H9 (cell line): ENCODE measurements around the gene CDC14A. TPM values are rescaled to one million over a fixed set of nuclear protein-coding genes. Genes with fewer than 3 reads are reported as not detected.

Experiments
- DNase-seq: peaks from one replicate; pipeline ENCODE4 v3.0.0-alpha.2; 2017
- H2AFZ ChIP-seq: one replicate; pipeline ENCODE4 v1.6.1; 2013; ENCODE audit warnings: mild to moderate bottlenecking, low read length, control low read depth, moderate library complexity
- H2AK5ac ChIP-seq: 2 replicates; pipeline ENCODE4 v1.6.1; 2013; ENCODE audit warnings: low read length, control low read depth, mixed read lengths; ENCODE audit not compliant: insufficient read length
- H2BK120ac ChIP-seq: one replicate; pipeline ENCODE4 v1.6.1; 2013; ENCODE audit warnings: low read depth, mild to moderate bottlenecking, low read length, control low read depth, inconsistent platforms; ENCODE audit not compliant: poor library complexity, severe bottlenecking
- H2BK12ac ChIP-seq: 2 replicates; pipeline ENCODE4 v1.6.1; 2013; ENCODE audit warnings: low read length, control low read depth, mixed read lengths, low read depth; ENCODE audit not compliant: insufficient read length
- H2BK15ac ChIP-seq: 2 replicates; pipeline ENCODE4 v1.6.1; 2013; ENCODE audit warnings: low read depth, low read length, control low read depth
- H2BK20ac ChIP-seq: one replicate; pipeline ENCODE4 v1.6.1; 2013; ENCODE audit warnings: low read depth, mild to moderate bottlenecking, low read length, control low read depth, inconsistent platforms; ENCODE audit not compliant: poor library complexity, severe bottlenecking
- H2BK5ac ChIP-seq: 2 replicates; pipeline ENCODE4 v1.6.1; 2013; ENCODE audit warnings: low read length, control low read depth, mixed read lengths; ENCODE audit not compliant: insufficient read length
- H3K14ac ChIP-seq: 2 replicates; pipeline ENCODE4 v1.6.1; 2013; ENCODE audit warnings: low read length, control low read depth; ENCODE audit not compliant: insufficient read depth
- H3K18ac ChIP-seq: 2 replicates; pipeline ENCODE4 v1.6.1; 2013; ENCODE audit warnings: low read depth, mild to moderate bottlenecking, mixed read lengths, low read length, control low read depth; ENCODE audit not compliant: insufficient read length
- H3K23ac ChIP-seq: 2 replicates; pipeline ENCODE4 v1.6.1; 2013; ENCODE audit warnings: low read length, control low read depth, mixed read lengths, low read depth; ENCODE audit not compliant: insufficient read length
- H3K23me2 ChIP-seq: 2 replicates; pipeline ENCODE4 v1.6.1; 2013; ENCODE audit warnings: low read depth, mild to moderate bottlenecking, mixed read lengths, low read length, control low read depth; ENCODE audit not compliant: insufficient read length, poor library complexity, severe bottlenecking
- H3K27ac ChIP-seq: 2 replicates; pipeline ENCODE4 v1.5.1; 2013; ENCODE audit warnings: low read length, control low read depth, mixed read lengths, low read depth; ENCODE audit not compliant: insufficient read length
- H3K27me3 ChIP-seq: 2 replicates; pipeline ENCODE4 v1.6.1; 2013; ENCODE audit warnings: low read length, control low read depth, inconsistent platforms; ENCODE audit not compliant: insufficient read depth
- H3K4ac ChIP-seq: 2 replicates; pipeline ENCODE4 v1.6.1; 2013; ENCODE audit warnings: low read depth, mild to moderate bottlenecking, control low read depth, inconsistent platforms, low read length, moderate library complexity
- H3K4me1 ChIP-seq: 2 replicates; pipeline ENCODE4 v1.6.1; 2013; ENCODE audit warnings: low read length, control low read depth, inconsistent platforms; ENCODE audit not compliant: insufficient read depth
- H3K4me2 ChIP-seq: 2 replicates; pipeline ENCODE4 v1.6.1; 2013; ENCODE audit warnings: low read length, control low read depth, mixed read lengths; ENCODE audit not compliant: insufficient read length, insufficient read depth
- H3K56ac ChIP-seq: 2 replicates; pipeline ENCODE4 v1.6.1; 2013; ENCODE audit warnings: low read depth, mild to moderate bottlenecking, mixed read lengths, low read length, control low read depth; ENCODE audit not compliant: insufficient read length
- H3K79me1 ChIP-seq: 2 replicates; pipeline ENCODE4 v1.6.1; 2013; ENCODE audit warnings: low read depth, mild to moderate bottlenecking, moderate library complexity, low read length, control low read depth, inconsistent platforms; ENCODE audit not compliant: insufficient read depth, poor library complexity, severe bottlenecking
- H3K79me2 ChIP-seq: 2 replicates; pipeline ENCODE4 v1.6.1; 2013; ENCODE audit warnings: low read length, control low read depth, inconsistent platforms; ENCODE audit not compliant: insufficient read depth
- H3K9ac ChIP-seq: 2 replicates; pipeline ENCODE4 v1.6.1; 2013; ENCODE audit warnings: low read length, control low read depth, mixed read lengths; ENCODE audit not compliant: insufficient read length; ENCODE audit errors: extremely low read depth
- H3K9me3 ChIP-seq: one replicate; pipeline ENCODE4 v1.6.1; 2013; ENCODE audit warnings: low read depth, low read length, inconsistent platforms; ENCODE audit not compliant: control insufficient read depth
- H3T11ph ChIP-seq: one replicate; pipeline ENCODE4 v1.6.1; 2013; ENCODE audit warnings: mild to moderate bottlenecking, low read length, control low read depth, inconsistent platforms
- H4K20me1 ChIP-seq: one replicate; pipeline ENCODE4 v1.6.1; 2013; ENCODE audit not compliant: control insufficient read depth, insufficient read length, insufficient read depth
- H4K5ac ChIP-seq: 2 replicates; pipeline ENCODE4 v1.6.1; 2013; ENCODE audit warnings: low read depth, mild to moderate bottlenecking, mixed read lengths, low read length, control low read depth; ENCODE audit not compliant: insufficient read length
- H4K8ac ChIP-seq: replicated peaks from 2 replicates; pipeline ENCODE4 v1.6.1; 2013; ENCODE audit warnings: low read length, control low read depth, mixed read lengths, low read depth; ENCODE audit not compliant: insufficient read length
- H4K91ac ChIP-seq: 2 replicates; pipeline ENCODE4 v1.6.1; 2013; ENCODE audit warnings: low read depth, mild to moderate bottlenecking, moderate library complexity, mixed read lengths, low read length, control low read depth; ENCODE audit not compliant: insufficient read length
- H3K27ac Mint-ChIP-seq, 3 experiments: 2 replicates in 2 of 3; 3 replicates in 1 of 3; pipeline ENCODE4 v1.8.0; 2020 to 2021; ENCODE audit warnings: mixed read lengths in 3 of 3, mild to moderate bottlenecking in 1 of 3, moderate library complexity in 1 of 3
- H3K27me3 Mint-ChIP-seq: 2 replicates; pipeline ENCODE4 v1.8.0; 2021; ENCODE audit warnings: low read depth, mild to moderate bottlenecking, moderate library complexity, mixed read lengths
- H3K36me3 Mint-ChIP-seq, 3 experiments: 2 replicates in 2 of 3; 3 replicates in 1 of 3; pipeline ENCODE4 v1.8.0; 2020 to 2021; ENCODE audit warnings: low read depth in 3 of 3, mixed read lengths in 3 of 3; ENCODE audit not compliant: insufficient read depth in 1 of 3
- H3K4me1 Mint-ChIP-seq, 2 experiments: 2 replicates each; pipeline ENCODE4 v1.8.0; 2020; ENCODE audit warnings: mixed read lengths in 2 of 2
- H3K4me3 Mint-ChIP-seq, 2 experiments: 2 replicates in 1 of 2; 3 replicates in 1 of 2; pipeline ENCODE4 v1.8.0; 2020 to 2021; ENCODE audit warnings: mild to moderate bottlenecking in 2 of 2, mixed read lengths in 2 of 2, moderate library complexity in 1 of 2
- H3K9me3 Mint-ChIP-seq, 2 experiments: 2 replicates in 1 of 2; 3 replicates in 1 of 2; pipeline ENCODE4 v1.8.0; 2020; ENCODE audit warnings: mild to moderate bottlenecking in 2 of 2, mixed read lengths in 2 of 2, moderate library complexity in 1 of 2
- CTCF ChIP-seq: fragments of 200-600 bp; sonication (generic); conservative IDR thresholded peaks from 3 replicates; pipeline ENCODE4 v1.8.0; 2021; ENCODE audit warnings: antibody characterized with exemption, mild to moderate bottlenecking
- WGBS: extraction: QIAGEN DNeasy Blood & Tissue Kit; methylation state at CpG from one replicate; pipeline ENCODE4 v1.1.7; 2013; ENCODE audit warnings: missing lambda C conversion rate, low lambda C conversion rate, mixed read lengths; ENCODE audit not compliant: insufficient read length; ENCODE audit errors: extremely low coverage; 5-methylcytosine and 5-hydroxymethylcytosine counted together
- total RNA-seq: library from RNA; stranded (reverse); gene quantifications from 2 replicates; pipeline ENCODE4 v1.2.1, GENCODE V29; 2021

CDC14A gene
- total RNA-seq, 1 experiment from 2014 or later = 8.9 TPM

- no peak overlapping the region for H2AK5ac ChIP-seq
- Mint-ChIP-seq H3K9me3 (no peaks in the 10 kb centered on the region), H3K4me3 (no peak overlapping the region), H3K27me3 (no peaks in the 10 kb centered on the region), H3K36me3 (peaks cover 10 to 25% (median 18%) of the 10 kb centered on the region in 3 experiments; a peak in 6 of 7 replicates), H3K4me1 (0 out of 4 replicates have a peak, but pooled peaks cover 3% of the 10 kb centered on the region in 2 experiments), H3K27ac (peak overlapping the region in 1 of 3 experiments; percentile 46; a peak in 1 of 7 replicates)
- H2BK120ac ChIP-seq = no peak overlapping the region
- H3K23me2 ChIP-seq = no peaks in the 10 kb centered on the region
- H2BK5ac ChIP-seq = no peak overlapping the region
- no peaks in the 10 kb centered on the region for H3K27me3 ChIP-seq
- no peak overlapping the region for H4K8ac ChIP-seq
- H3K79me1 ChIP-seq = no peaks in the 10 kb centered on the region
- DNase-seq = no peak
- H3K27ac ChIP-seq = no peak overlapping the region
- no peaks in the 10 kb centered on the region for H3K79me2 ChIP-seq
- no peak overlapping the region for H3K4ac ChIP-seq
- no peak overlapping the region for H2BK20ac ChIP-seq
- H3K18ac ChIP-seq = no peak overlapping the region
- no peaks in the 10 kb centered on the region for H4K20me1 ChIP-seq
- H2AFZ ChIP-seq = no peak overlapping the region
- H3K9ac ChIP-seq = no peak overlapping the region
- no peak overlapping the region for H4K91ac ChIP-seq
- no peaks in the 10 kb centered on the region for H3K9me3 ChIP-seq
- no peak overlapping the region for H3K56ac ChIP-seq
- no peak overlapping the region for H2BK12ac ChIP-seq
- H4K5ac ChIP-seq = no peak overlapping the region
- TF ChIP-seq CTCF = no peak
- WGBS = no CpG with 5 or more reads among the region's 4 CpGs
- H3K4me1 ChIP-seq = no peaks in the 10 kb centered on the region
- no peak overlapping the region for H3K4me2 ChIP-seq
- H3K23ac ChIP-seq = no peak overlapping the region
- H2BK15ac ChIP-seq = no peak overlapping the region
- H3T11ph ChIP-seq = no peak overlapping the region
- no peak overlapping the region for H3K14ac ChIP-seq
Observed at GRCh38 chr1:100497796-100498195, 145.5 kb downstream of the CDC14A start.
